ENCODE results near the gene ST3GAL4.

DNA sequence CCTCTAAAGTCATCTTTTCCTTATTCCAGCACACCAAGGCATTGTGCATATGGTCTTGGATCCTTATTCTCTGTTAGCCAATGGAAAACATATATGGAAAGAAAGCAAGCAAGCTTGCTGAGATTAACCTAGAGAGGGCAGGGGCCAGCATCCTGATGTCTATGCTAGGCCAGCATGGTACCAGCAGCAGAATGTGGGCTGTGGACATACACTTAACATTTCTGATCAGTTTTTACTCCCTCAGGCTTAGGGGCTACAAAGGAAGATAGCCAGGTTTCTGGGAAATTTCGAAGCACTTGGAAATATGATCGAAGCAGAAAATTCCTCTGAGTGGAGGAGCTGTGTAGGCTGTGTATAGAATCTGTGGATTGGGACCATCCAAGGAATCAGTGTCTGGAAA lies 67.0 kb downstream of the ST3GAL4 start:
- TF ChIP-seq EZH2phosphoT487 (IDR thresholded peaks at IDR 0.05; ENCODE audit: borderline replicate concordance, low read depth, low read length), result no peak
- TF ChIP-seq, protein P1, sequence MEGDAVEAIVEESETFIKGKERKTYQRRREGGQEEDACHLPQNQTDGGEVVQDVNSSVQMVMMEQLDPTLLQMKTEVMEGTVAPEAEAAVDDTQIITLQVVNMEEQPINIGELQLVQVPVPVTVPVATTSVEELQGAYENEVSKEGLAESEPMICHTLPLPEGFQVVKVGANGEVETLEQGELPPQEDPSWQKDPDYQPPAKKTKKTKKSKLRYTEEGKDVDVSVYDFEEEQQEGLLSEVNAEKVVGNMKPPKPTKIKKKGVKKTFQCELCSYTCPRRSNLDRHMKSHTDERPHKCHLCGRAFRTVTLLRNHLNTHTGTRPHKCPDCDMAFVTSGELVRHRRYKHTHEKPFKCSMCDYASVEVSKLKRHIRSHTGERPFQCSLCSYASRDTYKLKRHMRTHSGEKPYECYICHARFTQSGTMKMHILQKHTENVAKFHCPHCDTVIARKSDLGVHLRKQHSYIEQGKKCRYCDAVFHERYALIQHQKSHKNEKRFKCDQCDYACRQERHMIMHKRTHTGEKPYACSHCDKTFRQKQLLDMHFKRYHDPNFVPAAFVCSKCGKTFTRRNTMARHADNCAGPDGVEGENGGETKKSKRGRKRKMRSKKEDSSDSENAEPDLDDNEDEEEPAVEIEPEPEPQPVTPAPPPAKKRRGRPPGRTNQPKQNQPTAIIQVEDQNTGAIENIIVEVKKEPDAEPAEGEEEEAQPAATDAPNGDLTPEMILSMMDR (conservative IDR thresholded peaks at IDR 0.05; ENCODE audit: low read length), result no peak

All from OCI-LY7 (cell line).